GM12878 (cell line): Measurements from ENCODE around the gene COL23A1.

Experiments
- EZH2 ChIP-seq: IDR thresholded peaks from 2 replicates; pipeline ENCODE4 v1.6.1; 2012; ENCODE audit warnings: low read depth, mild to moderate bottlenecking, control low read depth, inconsistent platforms, low read length, borderline replicate concordance; ENCODE audit not compliant: control insufficient read depth
- JUND ChIP-seq: IDR thresholded peaks from 2 replicates; pipeline ENCODE4 v1.6.1; 2012; ENCODE audit warnings: low read depth, mild to moderate bottlenecking, low read length, improper control_type of control experiment, moderate library complexity
- SIN3A ChIP-seq: IDR thresholded peaks from 2 replicates; pipeline ENCODE4 v1.6.1; 2012; ENCODE audit warnings: low read depth, low read length, improper control_type of control experiment
- TF ChIP-seq, protein P1 (sequence below): fragments of 450-650 bp; IDR thresholded peaks from 2 replicates; pipeline ENCODE4 v1.6.1; 2017; ENCODE audit warnings: mild to moderate bottlenecking
- TF ChIP-seq, protein P2 (sequence below): IDR thresholded peaks from 2 replicates; pipeline ENCODE4 v1.6.1; 2012; ENCODE audit warnings: low read length, inconsistent platforms

DNA sequence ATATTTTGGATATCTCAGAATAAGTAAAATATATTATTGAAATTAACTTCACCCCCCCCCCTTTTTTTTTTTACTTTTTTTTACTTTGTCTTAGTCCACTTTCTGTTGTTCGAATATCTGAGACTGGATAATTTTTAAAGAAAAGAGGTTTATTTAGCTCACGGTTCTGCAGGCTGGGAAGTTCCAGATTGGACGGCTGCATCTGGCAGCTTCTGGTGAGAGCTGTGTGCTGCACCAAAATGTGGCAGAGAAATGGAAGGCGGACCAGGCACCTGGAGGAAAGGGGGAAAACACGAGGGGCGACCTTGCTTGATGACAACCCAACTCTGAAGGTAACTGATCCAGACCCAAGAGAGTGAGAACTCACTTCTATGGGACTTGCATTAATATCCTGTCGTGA lies 397.4 kb downstream of the COL23A1 start:
- TF ChIP-seq JUND: no peak
- TF ChIP-seq, protein P1, sequence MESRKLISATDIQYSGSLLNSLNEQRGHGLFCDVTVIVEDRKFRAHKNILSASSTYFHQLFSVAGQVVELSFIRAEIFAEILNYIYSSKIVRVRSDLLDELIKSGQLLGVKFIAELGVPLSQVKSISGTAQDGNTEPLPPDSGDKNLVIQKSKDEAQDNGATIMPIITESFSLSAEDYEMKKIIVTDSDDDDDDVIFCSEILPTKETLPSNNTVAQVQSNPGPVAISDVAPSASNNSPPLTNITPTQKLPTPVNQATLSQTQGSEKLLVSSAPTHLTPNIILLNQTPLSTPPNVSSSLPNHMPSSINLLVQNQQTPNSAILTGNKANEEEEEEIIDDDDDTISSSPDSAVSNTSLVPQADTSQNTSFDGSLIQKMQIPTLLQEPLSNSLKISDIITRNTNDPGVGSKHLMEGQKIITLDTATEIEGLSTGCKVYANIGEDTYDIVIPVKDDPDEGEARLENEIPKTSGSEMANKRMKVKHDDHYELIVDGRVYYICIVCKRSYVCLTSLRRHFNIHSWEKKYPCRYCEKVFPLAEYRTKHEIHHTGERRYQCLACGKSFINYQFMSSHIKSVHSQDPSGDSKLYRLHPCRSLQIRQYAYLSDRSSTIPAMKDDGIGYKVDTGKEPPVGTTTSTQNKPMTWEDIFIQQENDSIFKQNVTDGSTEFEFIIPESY: no peak
- no peak for TF ChIP-seq EZH2
- TF ChIP-seq SIN3A: no peak
- TF ChIP-seq, protein P2, sequence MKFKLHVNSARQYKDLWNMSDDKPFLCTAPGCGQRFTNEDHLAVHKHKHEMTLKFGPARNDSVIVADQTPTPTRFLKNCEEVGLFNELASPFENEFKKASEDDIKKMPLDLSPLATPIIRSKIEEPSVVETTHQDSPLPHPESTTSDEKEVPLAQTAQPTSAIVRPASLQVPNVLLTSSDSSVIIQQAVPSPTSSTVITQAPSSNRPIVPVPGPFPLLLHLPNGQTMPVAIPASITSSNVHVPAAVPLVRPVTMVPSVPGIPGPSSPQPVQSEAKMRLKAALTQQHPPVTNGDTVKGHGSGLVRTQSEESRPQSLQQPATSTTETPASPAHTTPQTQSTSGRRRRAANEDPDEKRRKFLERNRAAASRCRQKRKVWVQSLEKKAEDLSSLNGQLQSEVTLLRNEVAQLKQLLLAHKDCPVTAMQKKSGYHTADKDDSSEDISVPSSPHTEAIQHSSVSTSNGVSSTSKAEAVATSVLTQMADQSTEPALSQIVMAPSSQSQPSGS: no peak
